IMR-90 (cell line): Measurements from ENCODE around the gene SEMA5A.
A peak's percentile ranks its signal among the peaks of the same experiment; 100 is the strongest.

Experiments used
- BHLHE40 ChIP-seq: fragments of 150-350 bp; IDR thresholded peaks from 2 replicates; pipeline ENCODE4 v1.6.1; 2016; ENCODE audit warnings: mild to moderate bottlenecking, low read depth, low read length
- CEBPB ChIP-seq: IDR thresholded peaks from 2 replicates; pipeline ENCODE4 v1.6.1; 2012; ENCODE audit warnings: low read depth, low read length, improper control_type of control experiment
- CHD1 ChIP-seq: IDR thresholded peaks from 2 replicates; pipeline ENCODE4 v1.6.1; 2012; ENCODE audit warnings: low read depth, low read length, improper control_type of control experiment
- FOS ChIP-seq: fragments of 150-350 bp; IDR thresholded peaks from 2 replicates; pipeline ENCODE4 v1.6.1; 2016; ENCODE audit warnings: low read depth, low read length
- MAFK ChIP-seq: IDR thresholded peaks from 2 replicates; pipeline ENCODE4 v1.6.1; 2012; ENCODE audit warnings: low read depth, low read length, improper control_type of control experiment
- POLR2A ChIP-seq: IDR thresholded peaks from 2 replicates; pipeline ENCODE4 v1.6.1; 2012; ENCODE audit warnings: mild to moderate bottlenecking, low read depth, low read length
- RAD21 ChIP-seq: IDR thresholded peaks from 2 replicates; pipeline ENCODE4 v1.6.1; 2012; ENCODE audit warnings: low read length, improper control_type of control experiment
- RCOR1 ChIP-seq: IDR thresholded peaks from 2 replicates; pipeline ENCODE4 v1.6.1; 2012; ENCODE audit warnings: mild to moderate bottlenecking, low read length, improper control_type of control experiment; ENCODE audit not compliant: insufficient replicate concordance
- RFX5 ChIP-seq: IDR thresholded peaks from 2 replicates; pipeline ENCODE4 v1.8.0; 2012; ENCODE audit warnings: low read depth, mild to moderate bottlenecking, low read length, moderate library complexity
- SMC3 ChIP-seq: fragments of 150-350 bp; IDR thresholded peaks from 2 replicates; pipeline ENCODE4 v1.6.1; 2016; ENCODE audit warnings: low read depth, mild to moderate bottlenecking, antibody characterized with exemption, low read length, moderate library complexity
- TF ChIP-seq, protein P1 (sequence below): conservative IDR thresholded peaks from 2 replicates; pipeline ENCODE4 v1.5.1; 2012; ENCODE audit warnings: mild to moderate bottlenecking, low read depth, low read length, improper control_type of control experiment
- TF ChIP-seq, protein P2 (sequence below): fragments of 150-350 bp; IDR thresholded peaks from 2 replicates; pipeline ENCODE4 v1.6.1; 2016; ENCODE audit warnings: low read depth, mild to moderate bottlenecking, low read length, moderate library complexity, borderline replicate concordance
- TF ChIP-seq, protein P3 (sequence below): fragments of 150-350 bp; IDR thresholded peaks from 2 replicates; pipeline ENCODE4 v1.6.1; 2017; ENCODE audit warnings: mild to moderate bottlenecking, antibody characterized with exemption, low read length, low read depth

DNA sequence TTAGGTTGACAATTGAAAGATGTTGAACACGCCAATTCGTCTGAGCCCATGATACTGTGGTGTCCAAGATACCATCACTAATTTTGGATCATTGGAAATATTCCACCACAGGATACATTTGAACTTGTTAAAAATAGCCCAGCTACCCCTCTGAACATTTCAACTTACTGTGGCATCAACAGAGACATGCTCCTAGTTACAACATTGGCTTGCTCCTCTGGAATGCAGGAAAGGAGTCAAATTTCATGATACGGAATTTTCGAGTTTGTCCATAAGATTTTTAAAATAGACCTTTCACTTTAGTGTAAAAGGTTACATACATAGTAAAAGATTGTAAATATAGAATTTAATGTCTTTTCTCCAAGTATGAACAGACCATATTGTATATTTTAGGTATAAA lies 12.8 kb downstream of the SEMA5A start:
- TF ChIP-seq, protein P1, sequence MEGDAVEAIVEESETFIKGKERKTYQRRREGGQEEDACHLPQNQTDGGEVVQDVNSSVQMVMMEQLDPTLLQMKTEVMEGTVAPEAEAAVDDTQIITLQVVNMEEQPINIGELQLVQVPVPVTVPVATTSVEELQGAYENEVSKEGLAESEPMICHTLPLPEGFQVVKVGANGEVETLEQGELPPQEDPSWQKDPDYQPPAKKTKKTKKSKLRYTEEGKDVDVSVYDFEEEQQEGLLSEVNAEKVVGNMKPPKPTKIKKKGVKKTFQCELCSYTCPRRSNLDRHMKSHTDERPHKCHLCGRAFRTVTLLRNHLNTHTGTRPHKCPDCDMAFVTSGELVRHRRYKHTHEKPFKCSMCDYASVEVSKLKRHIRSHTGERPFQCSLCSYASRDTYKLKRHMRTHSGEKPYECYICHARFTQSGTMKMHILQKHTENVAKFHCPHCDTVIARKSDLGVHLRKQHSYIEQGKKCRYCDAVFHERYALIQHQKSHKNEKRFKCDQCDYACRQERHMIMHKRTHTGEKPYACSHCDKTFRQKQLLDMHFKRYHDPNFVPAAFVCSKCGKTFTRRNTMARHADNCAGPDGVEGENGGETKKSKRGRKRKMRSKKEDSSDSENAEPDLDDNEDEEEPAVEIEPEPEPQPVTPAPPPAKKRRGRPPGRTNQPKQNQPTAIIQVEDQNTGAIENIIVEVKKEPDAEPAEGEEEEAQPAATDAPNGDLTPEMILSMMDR = no peak
- TF ChIP-seq CEBPB (peak; percentile 11; the same call in 1 of the 2 replicates), RCOR1 (no peak), POLR2A (no peak), RFX5 (no peak), RAD21 (no peak), SMC3 (no peak), BHLHE40 (no peak), MAFK (no peak), FOS (no peak), CHD1 (no peak)
- TF ChIP-seq, protein P2, sequence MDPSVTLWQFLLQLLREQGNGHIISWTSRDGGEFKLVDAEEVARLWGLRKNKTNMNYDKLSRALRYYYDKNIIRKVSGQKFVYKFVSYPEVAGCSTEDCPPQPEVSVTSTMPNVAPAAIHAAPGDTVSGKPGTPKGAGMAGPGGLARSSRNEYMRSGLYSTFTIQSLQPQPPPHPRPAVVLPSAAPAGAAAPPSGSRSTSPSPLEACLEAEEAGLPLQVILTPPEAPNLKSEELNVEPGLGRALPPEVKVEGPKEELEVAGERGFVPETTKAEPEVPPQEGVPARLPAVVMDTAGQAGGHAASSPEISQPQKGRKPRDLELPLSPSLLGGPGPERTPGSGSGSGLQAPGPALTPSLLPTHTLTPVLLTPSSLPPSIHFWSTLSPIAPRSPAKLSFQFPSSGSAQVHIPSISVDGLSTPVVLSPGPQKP = no peak
- TF ChIP-seq, protein P3, sequence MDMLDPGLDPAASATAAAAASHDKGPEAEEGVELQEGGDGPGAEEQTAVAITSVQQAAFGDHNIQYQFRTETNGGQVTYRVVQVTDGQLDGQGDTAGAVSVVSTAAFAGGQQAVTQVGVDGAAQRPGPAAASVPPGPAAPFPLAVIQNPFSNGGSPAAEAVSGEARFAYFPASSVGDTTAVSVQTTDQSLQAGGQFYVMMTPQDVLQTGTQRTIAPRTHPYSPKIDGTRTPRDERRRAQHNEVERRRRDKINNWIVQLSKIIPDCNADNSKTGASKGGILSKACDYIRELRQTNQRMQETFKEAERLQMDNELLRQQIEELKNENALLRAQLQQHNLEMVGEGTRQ = no peak
